AG04449 (cell line): ENCODE data around the gene GPHN.
"Not testable (repeated sequence)": the region's sequence is repeated elsewhere in the genome, so short reads cannot be mapped to it uniquely, and the experiment has no call there.

ENCODE experiments used
- CTCF ChIA-PET: fragments of 350-600 bp; formaldehyde crosslinking; extraction: SDS; loops from one replicate; lab custom pipeline; 2021; ENCODE audit warnings: antibody characterized with exemption; lab: Yijun Ruan, JAX
- POLR2A ChIA-PET: fragments of 400-600, 350-600 bp; formaldehyde crosslinking; extraction: SDS; loops from one replicate; lab custom pipeline; 2020; ENCODE audit warnings: antibody characterized with exemption, inconsistent platforms; lab: Yijun Ruan, JAX
- DNase-seq: peaks from one replicate; pipeline ENCODE4 v3.0.0-alpha.2; 2010; ENCODE audit warnings: low read depth, low spot score
- H3K4me3 ChIP-seq: 2 replicates; pipeline ENCODE4 v1.5.1; 2011; ENCODE audit warnings: low read depth, mild to moderate bottlenecking, control low read depth, low read length
- CTCF ChIP-seq: IDR thresholded peaks from one replicate; pipeline ENCODE4 v1.5.1; 2011; ENCODE audit warnings: mild to moderate bottlenecking, moderate library complexity, low read length, control low read depth, inconsistent platforms; ENCODE audit not compliant: insufficient read depth; ENCODE audit errors: missing control alignments

GPHN gene

GRCh38 chr14:67045440-67045839 is 537.5 kb downstream of the GPHN start:
- DNase-seq, result no peak
- no peak overlapping the region for H3K4me3 ChIP-seq
- ChIA-PET CTCF (no interaction called here), POLR2A (no interaction called here)
- no peak for TF ChIP-seq CTCF

- no peak overlapping the region for H3K4me3 ChIP-seq
- CTCF ChIA-PET, result no interaction called here
- TF ChIP-seq CTCF, result no peak
- no peak for DNase-seq
- POLR2A ChIA-PET, result no interaction called here
Measured at GRCh38 chr14:67050896-67051295, 542.9 kb downstream of the GPHN start.

- no peak overlapping the region for H3K4me3 ChIP-seq
- ChIA-PET POLR2A (no interaction called here), CTCF (no interaction called here)
- no peak for DNase-seq
- TF ChIP-seq CTCF, result no peak
Measured at GRCh38 chr14:67056684-67057083, 548.7 kb downstream of the GPHN start.

- ChIA-PET POLR2A (no interaction called here), CTCF (no interaction called here)
- TF ChIP-seq CTCF, result no peak
- no peak for DNase-seq
- H3K4me3 ChIP-seq, result no peak overlapping the region
Measured at GRCh38 chr14:67059596-67059995, 551.6 kb downstream of the GPHN start.

- H3K4me3 ChIP-seq, result no peak overlapping the region
- DNase-seq, result no peak
- ChIA-PET POLR2A (no interaction called here), CTCF (no interaction called here)
- TF ChIP-seq CTCF, result no peak
Measured at GRCh38 chr14:67060546-67060945, 552.6 kb downstream of the GPHN start.

GRCh38 chr14:67067070-67067814 is 559.3 kb downstream of the GPHN start:
- H3K4me3 ChIP-seq, POLR2A ChIA-PET, CTCF ChIA-PET, DNase-seq: not testable (repeated sequence)

- TF ChIP-seq CTCF, result no peak
- no peak for DNase-seq
- POLR2A ChIA-PET, result no interaction called here
Measured at GRCh38 chr14:67068251-67068650, 560.3 kb downstream of the GPHN start.

More at GRCh38 chr14:67068251-67068650, 560.3 kb downstream of the GPHN start:
- CTCF ChIA-PET, result no interaction called here
- H3K4me3 ChIP-seq, result no peak overlapping the region
